ENCODE results near the gene COPS6.

Gene COPS6

DNA sequence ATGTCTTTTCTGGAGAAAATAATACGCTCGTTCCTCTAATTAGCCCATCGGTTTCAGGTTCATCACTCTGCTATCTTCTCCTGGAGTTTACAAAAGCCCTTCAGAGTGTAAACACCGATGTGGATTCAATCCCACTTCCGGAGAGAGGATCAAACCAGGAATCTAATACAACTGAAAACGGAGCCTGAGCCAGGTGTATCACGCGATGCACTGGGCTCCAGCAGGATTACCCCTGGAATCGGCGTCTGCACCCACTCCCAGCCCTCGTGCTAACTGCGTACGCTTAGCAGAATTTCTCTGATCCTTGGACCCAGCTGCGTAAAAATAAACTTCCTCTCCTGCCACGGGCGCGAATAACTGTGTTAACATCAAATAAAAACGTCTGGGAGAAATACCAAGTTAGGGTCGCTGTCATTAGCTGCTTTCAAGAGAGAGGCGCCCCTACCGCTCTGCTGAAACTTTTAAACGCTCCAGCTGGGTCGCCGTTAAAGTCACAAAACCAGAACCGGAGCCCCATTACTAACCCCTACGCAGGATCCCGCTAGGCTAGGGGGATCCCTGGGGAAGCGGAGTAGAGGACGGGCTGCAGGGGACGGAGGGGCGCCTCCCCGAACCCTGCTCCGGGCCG lies 7.7 kb upstream of the COPS6 start:
- DNase-seq = no peak

DNA sequence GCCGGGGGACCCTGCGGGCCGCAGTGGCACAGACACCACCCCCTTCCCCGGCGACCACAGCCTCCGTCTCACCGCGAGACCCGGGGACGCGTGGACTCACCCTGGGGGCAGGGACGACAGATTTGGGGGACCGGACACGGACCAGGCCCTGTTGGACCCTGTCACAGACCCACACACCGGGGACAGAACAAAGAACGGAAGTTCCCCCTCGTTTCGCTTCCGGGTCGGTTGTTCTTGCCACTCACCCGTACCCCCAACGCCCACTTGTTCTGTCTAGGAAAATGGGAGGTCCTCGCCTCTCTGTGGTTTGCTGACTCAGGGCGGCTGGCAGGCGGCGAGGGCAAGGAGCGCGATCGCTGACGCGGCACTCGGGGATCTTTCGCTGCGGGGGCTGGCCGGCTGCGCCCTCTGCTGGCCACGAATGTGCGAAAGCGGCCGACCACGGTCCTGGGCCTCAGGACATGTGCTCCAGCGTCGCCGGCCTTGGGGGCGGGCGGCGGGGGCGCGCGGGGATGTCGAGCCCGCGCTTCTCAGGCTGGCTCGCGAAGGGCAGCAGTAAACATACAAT lies 7.2 kb upstream of the COPS6 start, which contains the start of gene ZNF3:
Gene ZNF3, minus strand, starts transcription at position 189 of the 568 bp plus-strand sequence. CDS start 4,366 bp downstream, outside the sequence.
- DNase-seq = peak; percentile 97

DNA sequence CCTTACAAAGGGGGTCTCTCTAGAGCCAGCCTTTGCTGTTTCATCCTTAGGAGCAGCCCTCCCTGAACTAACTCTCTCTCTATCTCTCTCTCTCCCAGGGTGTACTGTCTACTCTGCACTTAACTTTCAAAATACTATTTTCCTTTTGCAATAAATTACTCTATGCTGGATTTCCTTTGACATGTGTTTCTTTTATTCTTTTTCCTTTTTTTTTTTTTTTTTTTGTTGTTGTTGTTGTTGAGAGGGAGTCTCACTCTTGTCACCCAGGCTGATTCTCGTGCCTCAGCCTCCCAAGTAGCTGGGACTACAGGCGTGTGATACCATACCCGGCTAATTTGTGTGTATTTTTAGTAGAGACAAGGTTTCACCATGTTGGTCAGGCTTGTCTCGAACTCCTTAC lies 5.8 kb upstream of the COPS6 start:
- no peak for DNase-seq

DNA sequence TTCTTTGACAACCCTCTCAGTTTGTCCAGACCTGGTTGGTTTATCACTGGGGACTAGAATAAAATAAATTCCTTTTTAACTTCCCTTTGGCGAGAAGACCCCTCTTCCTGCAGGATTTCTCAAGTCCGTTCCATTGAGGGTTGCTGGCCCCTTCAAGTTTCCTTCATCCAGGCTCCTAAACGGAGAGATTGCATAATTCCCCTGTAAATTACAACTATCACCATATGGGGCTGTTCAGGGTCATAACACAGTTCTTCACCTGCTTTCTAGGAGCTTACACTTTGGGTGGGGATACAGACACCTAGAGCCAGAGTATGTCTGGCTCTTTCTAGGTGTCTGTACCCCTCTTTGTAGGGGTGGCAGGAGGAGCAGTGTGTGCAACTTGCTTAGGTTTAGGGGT lies 3.3 kb upstream of the COPS6 start:
- DNase-seq = no peak

DNA sequence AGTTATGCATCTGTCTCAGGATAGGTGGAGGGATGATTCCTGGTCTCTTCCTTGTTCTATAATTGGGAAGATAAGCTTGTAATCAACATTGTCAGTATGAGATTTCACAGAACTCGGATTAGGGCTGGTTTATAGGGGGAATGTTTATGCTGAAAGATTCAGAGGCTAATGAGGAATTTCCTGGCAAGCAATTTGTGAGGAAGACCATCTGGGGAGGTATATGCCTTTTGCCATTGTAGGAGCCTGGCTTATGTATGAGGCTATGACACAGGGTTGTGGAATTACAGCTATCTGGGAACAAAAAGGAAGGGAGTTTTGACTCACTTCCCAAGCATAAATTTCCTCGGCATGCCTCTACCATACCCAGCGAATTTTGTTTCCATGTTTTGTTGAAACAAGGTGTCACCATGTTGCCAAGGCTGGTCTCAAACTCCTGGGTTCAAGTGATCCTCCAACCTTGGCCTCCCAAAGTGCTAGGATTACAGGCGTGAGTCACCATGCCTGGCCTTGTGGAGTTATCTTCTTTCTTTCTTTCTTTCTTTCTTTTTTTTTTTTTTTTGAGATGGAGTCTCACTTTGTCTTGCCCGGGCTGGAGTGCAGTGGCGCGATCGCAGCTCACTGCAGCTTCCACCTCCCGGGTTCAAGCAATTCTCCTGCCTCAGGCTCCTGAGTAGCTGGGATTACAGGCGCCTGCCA lies 1.6 kb upstream of the COPS6 start:
- no peak for DNase-seq

DNA sequence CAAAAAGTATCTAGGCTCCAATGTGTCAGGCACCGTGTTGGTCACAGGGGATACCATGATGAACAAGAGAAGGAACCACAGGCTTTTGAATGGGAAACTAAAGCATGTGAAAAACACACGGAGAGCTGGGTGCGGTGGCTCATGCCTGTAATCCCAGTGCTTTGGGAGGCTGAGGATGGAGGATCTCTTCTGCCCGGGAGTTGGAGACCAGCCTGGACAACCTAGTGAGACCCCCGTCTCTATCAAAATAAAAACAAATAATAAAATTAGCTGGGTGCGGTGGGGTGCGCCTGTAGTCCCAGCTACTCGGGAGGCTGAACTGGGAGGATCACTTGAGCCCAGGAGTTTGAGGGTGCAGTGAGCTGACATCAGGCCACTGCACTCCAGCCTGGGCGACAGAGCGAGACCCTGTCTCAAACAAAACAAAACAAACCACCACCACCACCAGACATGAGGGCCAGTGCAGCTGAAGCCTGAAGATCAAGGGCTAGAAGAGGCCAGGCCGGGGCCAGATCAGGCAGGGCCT lies 611 bp upstream of the COPS6 start:
- no peak for DNase-seq

DNA sequence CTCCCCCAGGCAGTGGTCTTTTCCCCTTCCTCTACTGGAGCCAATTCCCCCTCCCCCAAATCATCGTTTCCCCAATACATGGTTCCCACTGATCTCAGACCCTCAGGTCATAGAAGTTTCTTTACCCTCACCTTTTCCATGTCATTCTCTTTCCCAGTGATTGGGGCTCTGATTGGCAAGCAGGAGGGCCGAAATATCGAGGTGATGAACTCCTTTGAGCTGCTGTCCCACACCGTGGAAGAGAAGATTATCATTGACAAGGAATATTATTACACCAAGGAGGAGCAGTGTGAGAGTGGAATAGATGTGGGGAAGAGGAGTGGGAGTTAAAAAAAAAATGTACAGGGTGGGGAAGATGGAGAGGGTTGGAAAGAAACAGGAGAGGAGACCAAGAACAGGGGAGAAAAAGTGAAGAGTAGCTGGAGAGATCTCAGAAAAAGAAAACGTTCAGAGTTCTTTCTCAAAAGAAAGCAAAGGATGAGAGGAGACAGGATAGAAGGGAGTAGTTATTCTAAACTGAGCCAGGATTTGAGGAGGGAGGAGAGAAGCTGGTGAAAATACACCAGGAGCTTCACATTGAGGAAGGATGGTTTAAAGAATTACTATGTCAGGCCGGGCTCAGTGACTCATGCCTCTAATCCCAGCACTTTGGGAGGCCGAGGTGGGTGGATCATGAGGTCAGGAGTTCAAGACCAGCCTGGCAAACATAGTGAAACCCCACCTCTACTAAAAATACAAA lies 858 bp downstream of the COPS6 start:
- no peak for DNase-seq

DNA sequence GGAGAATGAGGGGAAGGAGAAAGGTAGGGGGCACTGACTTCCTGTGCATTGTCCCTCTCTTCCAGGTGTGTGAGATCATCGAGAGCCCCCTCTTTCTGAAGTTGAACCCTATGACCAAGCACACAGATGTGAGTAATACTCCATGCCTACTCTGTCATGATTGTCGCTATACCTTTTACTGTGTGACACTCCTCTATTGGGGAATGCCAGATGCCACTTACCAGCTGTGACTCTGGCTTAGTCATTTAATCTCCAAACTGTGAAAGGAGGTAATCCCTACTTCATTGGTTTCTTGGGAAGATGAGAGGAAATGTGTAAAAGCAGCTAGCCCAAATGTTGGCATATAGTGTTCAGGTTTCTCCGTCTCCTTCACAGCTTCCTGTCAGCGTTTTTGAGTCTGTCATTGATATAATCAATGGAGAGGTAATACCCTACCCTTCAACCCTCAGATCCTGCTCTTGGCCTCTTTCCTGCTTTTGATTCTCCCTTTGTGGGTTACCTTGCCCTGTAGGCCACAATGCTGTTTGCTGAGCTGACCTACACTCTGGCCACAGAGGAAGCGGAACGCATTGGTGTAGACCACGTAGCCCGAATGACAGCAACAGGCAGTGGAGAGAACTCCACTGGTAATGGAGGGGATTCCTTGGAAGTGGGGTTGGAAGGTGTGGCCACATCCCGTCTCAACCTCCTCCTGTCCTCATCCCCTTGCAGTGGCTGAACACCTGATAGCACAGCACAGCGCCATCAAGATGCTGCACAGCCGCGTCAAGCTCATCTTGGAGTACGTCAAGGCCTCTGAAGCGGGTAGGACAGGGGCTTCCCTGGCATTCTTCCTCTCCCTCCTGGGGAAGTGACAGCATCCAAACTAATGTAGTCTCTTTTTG lies 2.0 kb downstream of the COPS6 start:
- no peak for DNase-seq

DNA sequence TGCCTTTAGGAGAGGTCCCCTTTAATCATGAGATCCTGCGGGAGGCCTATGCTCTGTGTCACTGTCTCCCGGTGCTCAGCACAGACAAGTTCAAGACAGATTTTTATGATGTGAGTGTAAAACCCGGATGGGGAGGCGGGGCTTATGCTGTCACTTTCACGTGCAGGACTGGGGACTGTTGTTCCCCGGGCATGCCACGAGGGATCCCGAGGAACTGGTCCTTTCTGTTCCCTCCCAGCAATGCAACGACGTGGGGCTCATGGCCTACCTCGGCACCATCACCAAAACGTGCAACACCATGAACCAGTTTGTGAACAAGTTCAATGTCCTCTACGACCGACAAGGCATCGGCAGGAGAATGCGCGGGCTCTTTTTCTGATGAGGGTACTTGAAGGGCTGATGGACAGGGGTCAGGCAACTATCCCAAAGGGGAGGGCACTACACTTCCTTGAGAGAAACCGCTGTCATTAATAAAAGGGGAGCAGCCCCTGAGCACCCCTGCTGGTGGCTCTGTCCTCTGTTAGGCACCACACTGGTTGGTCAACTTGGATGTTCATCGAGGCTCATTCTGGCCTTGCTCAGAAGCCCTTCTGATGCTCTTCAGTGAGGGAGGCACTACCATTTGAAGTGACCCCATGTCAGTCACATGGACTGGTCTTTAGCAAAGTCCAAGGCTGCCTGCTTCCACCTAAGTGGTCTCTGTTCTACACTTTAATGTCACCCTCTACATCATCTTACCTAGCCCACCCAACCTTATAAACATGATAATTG lies 2.8 kb downstream of the COPS6 start:
- DNase-seq = no peak

DNA sequence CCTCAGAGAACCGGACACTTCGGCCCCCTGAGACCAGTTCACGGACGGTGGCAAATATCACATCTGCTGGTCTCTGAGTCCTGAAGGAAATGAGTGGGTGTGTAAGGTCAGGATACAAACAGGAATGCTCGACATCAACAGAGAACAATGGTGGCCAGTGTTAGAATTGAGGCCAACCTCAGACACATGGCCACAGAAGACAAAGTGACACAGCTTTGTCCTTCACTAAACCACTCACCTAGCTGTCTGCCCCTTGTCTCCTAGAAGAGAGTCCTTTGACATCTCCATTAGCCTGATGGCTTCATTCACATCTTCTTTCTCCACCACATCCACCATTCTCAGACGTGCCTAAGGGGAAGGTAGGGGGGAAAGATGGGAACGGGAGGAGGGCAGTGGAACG lies 4.3 kb downstream of the COPS6 start:
- DNase-seq = no peak

DNA sequence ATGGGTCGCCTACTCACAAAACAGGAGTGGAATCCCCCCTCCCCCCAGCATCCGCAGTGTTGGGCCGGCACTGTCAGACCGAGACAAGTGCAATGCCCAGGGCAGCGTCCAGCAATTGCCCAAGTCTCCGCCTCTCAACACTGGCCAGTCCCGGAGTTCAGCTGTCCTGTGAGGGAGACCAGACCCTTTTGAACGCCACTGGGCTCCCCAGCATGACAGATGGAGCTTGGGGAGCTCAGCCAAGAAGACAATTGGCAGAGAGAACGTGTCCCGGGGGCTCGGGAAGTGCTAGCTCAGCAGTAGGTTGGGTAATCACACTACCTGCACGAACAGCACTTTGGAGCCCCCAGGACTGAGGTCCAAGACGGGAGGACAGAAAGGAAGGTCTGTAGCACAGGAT lies 4.7 kb downstream of the COPS6 start:
- no peak for DNase-seq

DNA sequence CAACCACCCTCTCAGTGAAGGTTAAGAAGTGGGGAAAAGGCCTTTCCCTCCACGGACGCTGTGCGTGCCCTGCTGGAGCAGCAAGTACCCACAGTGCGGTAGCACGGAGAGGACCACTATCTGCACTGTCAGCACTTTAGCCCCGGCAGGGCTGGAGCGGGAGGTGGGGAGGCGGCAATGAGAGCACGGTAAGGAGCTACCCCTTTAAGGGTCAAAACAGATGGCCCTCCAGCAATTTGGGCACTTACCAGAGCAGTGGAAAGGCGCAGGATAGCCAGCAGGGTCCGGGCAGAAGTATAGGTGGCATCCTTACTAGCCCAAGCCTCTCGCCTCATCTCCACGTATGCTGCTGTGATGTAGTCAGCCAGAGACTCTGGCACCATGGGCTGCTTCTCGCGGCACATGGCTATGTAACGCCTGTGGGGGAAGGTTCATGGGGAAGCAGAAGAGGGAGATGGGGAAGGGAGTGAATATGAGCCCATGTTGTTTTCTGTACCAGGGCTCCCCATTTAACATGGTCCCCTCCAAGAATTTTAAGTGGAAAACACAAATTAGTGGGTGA lies 5.2 kb downstream of the COPS6 start:
- DNase-seq = no peak

DNA sequence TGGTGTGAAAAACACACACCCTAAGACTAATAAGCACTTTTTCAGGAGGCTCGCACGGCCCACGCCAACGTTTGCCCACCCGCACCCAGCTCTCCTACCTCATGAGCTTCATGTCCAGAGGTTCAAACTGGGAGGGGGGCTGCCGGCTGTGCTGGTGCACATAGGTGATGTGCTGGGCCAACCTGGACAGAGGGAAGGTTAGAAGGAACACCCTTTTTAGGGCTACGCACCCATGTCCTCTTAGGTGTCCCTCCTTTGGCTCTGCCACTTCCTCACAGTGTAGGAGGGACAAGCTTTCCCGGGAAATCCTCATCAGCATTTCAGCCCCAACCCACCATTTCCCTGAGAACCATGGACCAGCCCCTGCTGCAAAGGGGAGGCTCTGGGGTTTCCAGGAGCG lies 6.5 kb downstream of the COPS6 start:
- DNase-seq = no peak

DNA sequence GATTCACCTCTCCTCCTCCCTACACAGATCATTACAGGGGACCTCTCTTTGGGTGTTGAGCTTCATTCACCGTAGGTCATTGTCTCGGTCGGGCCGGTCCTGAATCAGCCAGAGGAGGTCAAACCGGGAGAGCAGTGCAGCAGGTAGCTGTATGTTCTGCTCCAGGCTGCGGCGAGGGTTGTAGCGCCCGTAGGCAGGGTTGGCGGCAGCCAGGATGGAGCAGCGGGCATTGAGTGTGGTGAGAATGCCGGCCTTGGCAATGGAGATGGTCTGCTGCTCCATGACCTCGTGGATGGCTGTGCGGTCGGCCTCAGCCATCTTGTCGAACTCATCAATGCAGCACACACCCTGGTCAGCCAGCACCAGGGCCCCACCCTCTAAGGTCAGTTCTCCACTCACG lies 6.9 kb downstream of the COPS6 start:
- DNase-seq = no peak

DNA sequence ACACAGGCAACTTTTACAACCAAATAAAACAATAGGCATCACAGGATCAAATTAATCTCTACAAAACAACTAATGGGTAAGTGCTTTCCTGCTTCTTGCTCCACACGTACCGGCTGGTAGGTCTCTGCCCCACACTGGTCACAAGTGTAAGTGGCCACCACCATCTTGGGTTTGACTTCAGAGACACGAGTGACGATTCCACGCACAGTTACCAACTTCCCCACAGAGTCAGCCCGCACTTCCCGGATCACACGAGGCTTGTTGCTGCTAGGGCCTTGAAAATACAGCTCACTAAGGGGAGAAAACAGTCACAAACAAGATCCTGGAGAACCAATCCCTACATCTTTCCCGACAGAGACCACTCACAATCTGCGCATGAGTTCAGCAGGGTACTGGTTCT lies 10.1 kb downstream of the COPS6 start:
- DNase-seq = no peak

DNA sequence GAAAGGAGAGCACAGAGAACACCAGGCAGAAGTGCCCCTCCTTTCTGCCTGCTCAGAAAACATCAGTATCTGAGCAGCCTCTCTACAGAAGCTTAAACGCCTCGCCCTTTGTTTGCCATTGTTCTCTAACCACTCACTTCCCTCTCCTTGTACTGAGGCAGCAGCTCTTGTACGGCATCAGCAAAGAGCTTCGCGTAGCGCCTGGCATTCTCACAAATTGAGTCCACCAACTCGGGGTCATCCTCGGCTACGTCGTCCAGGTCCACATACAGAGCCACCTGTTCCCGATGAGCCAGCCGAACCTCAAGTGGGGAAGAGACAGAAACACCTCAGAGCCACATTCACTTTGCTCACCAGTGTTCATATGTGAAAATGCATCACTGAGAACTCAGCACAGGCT lies 10.7 kb downstream of the COPS6 start:
- no peak for DNase-seq

DNA sequence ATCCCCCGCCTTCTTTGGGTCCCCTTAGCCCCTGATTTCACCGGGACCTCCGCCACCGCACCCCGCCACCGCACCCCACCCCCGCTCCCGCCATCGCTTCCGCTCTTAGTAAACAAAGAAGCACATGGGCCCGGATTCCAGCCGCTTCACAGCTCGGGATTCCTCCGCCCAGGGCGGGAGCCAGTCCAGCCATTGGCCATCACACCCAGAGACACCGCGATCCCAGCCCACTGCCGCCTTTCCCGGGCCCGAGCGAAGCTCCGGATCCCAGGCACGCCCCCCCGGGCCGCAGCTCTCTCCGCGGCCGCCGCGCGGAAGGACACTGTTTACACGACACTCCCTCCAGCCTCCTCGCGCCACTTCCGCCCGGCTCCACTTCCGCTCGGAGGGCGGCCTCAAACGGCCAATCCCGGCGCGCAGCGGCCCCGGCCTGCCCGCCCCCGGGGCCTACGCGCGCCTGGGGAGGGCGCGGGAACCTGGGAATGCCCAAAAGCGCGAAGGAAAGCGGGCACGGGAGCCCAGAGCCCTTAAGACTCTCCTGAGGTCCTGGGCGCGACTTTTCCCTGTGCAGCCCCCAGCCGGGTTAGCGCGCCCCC lies 11.7 kb downstream of the COPS6 start:
- peak; percentile 84 to 88 for DNase-seq

DNA sequence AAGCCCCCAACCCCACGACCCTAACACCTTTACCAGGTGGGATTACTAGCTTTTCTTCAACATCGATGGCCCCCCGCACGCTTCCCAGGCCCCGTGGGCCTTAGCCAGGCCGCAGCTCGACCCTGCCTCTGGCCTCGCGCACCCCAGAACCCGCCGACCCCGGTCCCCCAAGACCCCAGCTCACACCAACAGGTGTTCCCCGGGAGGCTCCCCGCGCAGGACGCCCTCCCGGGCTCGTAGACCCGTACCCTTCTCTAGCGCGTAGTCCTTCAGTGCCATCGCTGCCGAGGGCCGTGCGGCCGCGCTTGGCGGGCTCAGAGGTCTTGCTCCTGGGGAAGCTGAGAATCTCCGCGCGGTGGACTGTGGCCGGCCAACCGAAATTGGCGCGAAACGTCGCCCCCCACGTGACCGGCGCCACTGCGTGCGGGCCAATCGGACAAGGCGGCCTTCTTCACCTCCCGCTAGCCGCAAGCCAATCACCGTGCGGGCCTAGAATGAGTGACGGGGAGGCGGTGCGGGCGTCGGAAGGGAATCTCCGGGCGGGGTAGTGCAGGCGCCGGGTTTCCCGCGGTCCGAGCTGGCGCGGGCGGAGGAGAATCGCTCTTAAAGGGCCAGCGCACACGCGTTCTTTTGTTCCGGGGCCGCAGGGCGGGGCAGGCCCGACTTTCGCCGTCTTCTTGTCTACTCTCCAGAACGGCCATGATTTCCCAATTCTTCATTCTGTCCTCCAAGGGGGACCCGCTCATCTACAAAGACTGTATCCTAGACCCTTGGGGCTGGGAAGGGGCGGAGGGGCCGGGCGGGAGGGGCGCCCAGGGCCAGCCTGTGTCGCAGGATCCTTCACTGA lies 12.5 kb downstream of the COPS6 start, which contains the start of the genes AP4M1 and MCM7:
Gene AP4M1, plus strand, starts transcription at position 628 of the 847 bp plus-strand sequence. Its CDS starts 72 bp downstream, at position 700.
Gene MCM7, minus strand, starts transcription at position 382 of the 847 bp plus-strand sequence. Its CDS starts 103 bp downstream, at position 279.
- peak; percentile 92 to 93 for DNase-seq
